ENCODE measurements around the gene MINDY2. TPM values are rescaled to one million over a fixed set of nuclear protein-coding genes. Genes with fewer than 3 reads are reported as not detected.

MINDY2 gene
- polyA plus RNA-seq, 1 donor (not counting 4 experiments of a cell fraction or from before 2014, with no cell fraction given): 11.2 TPM

- peak overlapping the region; percentile 84 for H2AFZ ChIP-seq (ENCODE audit: control insufficient read depth, low read length)
- DNase-seq (ENCODE audit: low read depth, low spot score): no peak
- H3K79me2 ChIP-seq (ENCODE audit: control insufficient read depth, insufficient read depth, low read length): peaks cover 53% of the 10 kb centered on the region
- dilution Hi-C loops (cut with MboI; ENCODE audit: extremely low pct_ligation_motif_present, low sequenced_read_pairs): no loop called here
- peak overlapping the region; percentile 90 for H3K9ac ChIP-seq (ENCODE audit: control insufficient read depth, extremely low read depth, insufficient read depth, low read length)
- no peaks in the 10 kb centered on the region for H3K27me3 ChIP-seq (ENCODE audit: control insufficient read depth, extremely low read depth, insufficient read depth, low read length)
- H4K20me1 ChIP-seq (ENCODE audit: control insufficient read depth, extremely low read depth, insufficient read depth, low read length): no peaks in the 10 kb centered on the region
- no peaks in the 10 kb centered on the region for H3K9me1 ChIP-seq (ENCODE audit: control insufficient read depth, extremely low read depth, insufficient read depth, low read length)
- H3K36me3 ChIP-seq (ENCODE audit: control insufficient read depth in 2 of 2, extremely low read depth in 1 of 2, insufficient read depth in 2 of 2, low read length in 2 of 2): peaks cover 0 to 2% of the 10 kb centered on the region in 2 experiments
- H3K4me2 ChIP-seq (ENCODE audit: control insufficient read depth, extremely low read depth, insufficient read depth, low read depth, low read length): peak overlapping the region; percentile 94
- TF ChIP-seq CTCF (optimal IDR thresholded peaks at IDR 0.05 in 1 of 3, IDR thresholded peaks at IDR 0.05 in 1 of 3, conservative IDR thresholded peaks at IDR 0.05 in 1 of 3; ENCODE audit: extremely low read depth in 1 of 3, insufficient read depth in 2 of 3, low read length in 3 of 3): no peak
- TF ChIP-seq EZH2 (IDR thresholded peaks at IDR 0.05; ENCODE audit: low read length): no peak
- no peaks in the 10 kb centered on the region for H3K9me3 ChIP-seq (ENCODE audit: control insufficient read depth, low read depth, low read length)
- FAIRE-seq: peak; percentile 5
- peaks cover 2% of the 10 kb centered on the region for H3K4me1 ChIP-seq (ENCODE audit: control insufficient read depth, extremely low read depth, insufficient read depth, low read length)
- peak overlapping the region; percentile 84 for H3K27ac ChIP-seq (ENCODE audit: control insufficient read depth, insufficient read depth, low read length)
- peak overlapping the region; percentile 98 to 100 (median 98) for H3K4me3 ChIP-seq (ENCODE audit: control insufficient read depth in 2 of 3, extremely low read depth in 1 of 3, insufficient read depth in 2 of 3, low read depth in 1 of 3, low read length in 3 of 3)
Observed at GRCh38 chr15:58771621-58772250, 634 bp downstream of the MINDY2 start.

GRCh38 chr15:58773024-58773423, 1.9 kb downstream of the MINDY2 start:
- Histone ChIP-seq H3K27ac (ENCODE audit: control insufficient read depth, insufficient read depth, low read length) (peak overlapping the region; percentile 84), H3K27me3 (ENCODE audit: control insufficient read depth, extremely low read depth, insufficient read depth, low read length) (no peaks in the 10 kb centered on the region), H3K36me3 (ENCODE audit: control insufficient read depth in 2 of 2, extremely low read depth in 1 of 2, insufficient read depth in 2 of 2, low read length in 2 of 2) (peaks cover 0 to 2% of the 10 kb centered on the region in 2 experiments), H3K9me3 (ENCODE audit: control insufficient read depth, low read depth, low read length) (no peaks in the 10 kb centered on the region), H2AFZ (ENCODE audit: control insufficient read depth, low read length) (no peak overlapping the region), H3K4me2 (ENCODE audit: control insufficient read depth, extremely low read depth, insufficient read depth, low read depth, low read length) (peak overlapping the region; percentile 94), H4K20me1 (ENCODE audit: control insufficient read depth, extremely low read depth, insufficient read depth, low read length) (no peaks in the 10 kb centered on the region), H3K4me3 (ENCODE audit: control insufficient read depth in 2 of 3, extremely low read depth in 1 of 3, insufficient read depth in 2 of 3, low read depth in 1 of 3, low read length in 3 of 3) (peak overlapping the region; percentile 98 to 100 (median 98)), H3K9ac (ENCODE audit: control insufficient read depth, extremely low read depth, insufficient read depth, low read length) (peak overlapping the region; percentile 90), H3K79me2 (ENCODE audit: control insufficient read depth, insufficient read depth, low read length) (peaks cover 59% of the 10 kb centered on the region), H3K4me1 (ENCODE audit: control insufficient read depth, extremely low read depth, insufficient read depth, low read length) (peaks cover 2% of the 10 kb centered on the region), H3K9me1 (ENCODE audit: control insufficient read depth, extremely low read depth, insufficient read depth, low read length) (no peaks in the 10 kb centered on the region)
- FAIRE-seq (no peak), DNase-seq (ENCODE audit: low read depth, low spot score) (no peak)
- TF ChIP-seq EZH2 (IDR thresholded peaks at IDR 0.05; ENCODE audit: low read length): no peak
- no peak for TF ChIP-seq CTCF (optimal IDR thresholded peaks at IDR 0.05 in 1 of 3, IDR thresholded peaks at IDR 0.05 in 1 of 3, conservative IDR thresholded peaks at IDR 0.05 in 1 of 3; ENCODE audit: extremely low read depth in 1 of 3, insufficient read depth in 2 of 3, low read length in 3 of 3)
- dilution Hi-C loops (cut with MboI; ENCODE audit: extremely low pct_ligation_motif_present, low sequenced_read_pairs): no loop called here

Data from keratinocyte (primary cell).